NCI-H748 (cell line): ENCODE results near the gene EIF4ENIF1.
"Not testable (repeated sequence)": the region's sequence is repeated elsewhere in the genome, so short reads cannot be mapped to it uniquely, and the experiment has no call there.

Source experiments
- DNase-seq: peaks from one replicate; lab custom pipeline; 2025; ENCODE audit not compliant: unreplicated experiment; lab: John Stamatoyannopoulos, UW

Gene EIF4ENIF1

GRCh38 chr22:31489632-31490495 lies at the start of gene EIF4ENIF1:
TSS of gene EIF4ENIF1 (minus strand) at chr22:31489842. CDS start at chr22:31488718, 1,124 bp downstream.
- DNase-seq: peak; percentile 81

GRCh38 chr22:31538815-31539214 lies 49.2 kb upstream of the EIF4ENIF1 start:
- no peak for DNase-seq

- no peak for DNase-seq
Observed at GRCh38 chr22:31537019-31537535, 47.4 kb upstream of the EIF4ENIF1 start.

- no peak for DNase-seq
Observed at GRCh38 chr22:31533374-31533773, 43.7 kb upstream of the EIF4ENIF1 start.

GRCh38 chr22:31532060-31532459 lies 42.4 kb upstream of the EIF4ENIF1 start:
- DNase-seq: no peak

- DNase-seq: no peak
Observed at GRCh38 chr22:31530823-31531195, 41.2 kb upstream of the EIF4ENIF1 start.

GRCh38 chr22:31526270-31526669 lies 36.6 kb upstream of the EIF4ENIF1 start:
- DNase-seq: no peak

- not testable (repeated sequence) for DNase-seq
Observed at GRCh38 chr22:31524132-31524531, 34.5 kb upstream of the EIF4ENIF1 start.

GRCh38 chr22:31520051-31520450 lies 30.4 kb upstream of the EIF4ENIF1 start:
- no peak for DNase-seq

GRCh38 chr22:31509061-31509762 lies 19.6 kb upstream of the EIF4ENIF1 start:
- DNase-seq: no peak

GRCh38 chr22:31508536-31508935 lies 18.9 kb upstream of the EIF4ENIF1 start:
- no peak for DNase-seq

GRCh38 chr22:31507517-31507916 lies 17.9 kb upstream of the EIF4ENIF1 start:
- not testable (repeated sequence) for DNase-seq

- no peak for DNase-seq
Observed at GRCh38 chr22:31504282-31504681, 14.6 kb upstream of the EIF4ENIF1 start.

GRCh38 chr22:31503211-31503964 lies 13.7 kb upstream of the EIF4ENIF1 start:
- DNase-seq: no peak

GRCh38 chr22:31501738-31502137 lies 12.1 kb upstream of the EIF4ENIF1 start:
- no peak for DNase-seq

- DNase-seq: no peak
Observed at GRCh38 chr22:31497148-31497938, 7.7 kb upstream of the EIF4ENIF1 start.

- peak; percentile 47 for DNase-seq
Observed at GRCh38 chr22:31496735-31497146, 7.1 kb upstream of the EIF4ENIF1 start.

GRCh38 chr22:31496007-31496734 lies 6.5 kb upstream of the EIF4ENIF1 start, which contains the start of gene SFI1:
TSS of gene SFI1 (plus strand) at chr22:31496536. CDS start at chr22:31508285, 11,749 bp downstream.
- DNase-seq: peak; percentile 92

GRCh38 chr22:31495343-31495742 lies 5.7 kb upstream of the EIF4ENIF1 start:
- DNase-seq: no peak

- DNase-seq: not testable (repeated sequence)
Observed at GRCh38 chr22:31493355-31493754, 3.7 kb upstream of the EIF4ENIF1 start.
